ENCODE results near the gene TSEN54.

The TSEN54 gene

DNA sequence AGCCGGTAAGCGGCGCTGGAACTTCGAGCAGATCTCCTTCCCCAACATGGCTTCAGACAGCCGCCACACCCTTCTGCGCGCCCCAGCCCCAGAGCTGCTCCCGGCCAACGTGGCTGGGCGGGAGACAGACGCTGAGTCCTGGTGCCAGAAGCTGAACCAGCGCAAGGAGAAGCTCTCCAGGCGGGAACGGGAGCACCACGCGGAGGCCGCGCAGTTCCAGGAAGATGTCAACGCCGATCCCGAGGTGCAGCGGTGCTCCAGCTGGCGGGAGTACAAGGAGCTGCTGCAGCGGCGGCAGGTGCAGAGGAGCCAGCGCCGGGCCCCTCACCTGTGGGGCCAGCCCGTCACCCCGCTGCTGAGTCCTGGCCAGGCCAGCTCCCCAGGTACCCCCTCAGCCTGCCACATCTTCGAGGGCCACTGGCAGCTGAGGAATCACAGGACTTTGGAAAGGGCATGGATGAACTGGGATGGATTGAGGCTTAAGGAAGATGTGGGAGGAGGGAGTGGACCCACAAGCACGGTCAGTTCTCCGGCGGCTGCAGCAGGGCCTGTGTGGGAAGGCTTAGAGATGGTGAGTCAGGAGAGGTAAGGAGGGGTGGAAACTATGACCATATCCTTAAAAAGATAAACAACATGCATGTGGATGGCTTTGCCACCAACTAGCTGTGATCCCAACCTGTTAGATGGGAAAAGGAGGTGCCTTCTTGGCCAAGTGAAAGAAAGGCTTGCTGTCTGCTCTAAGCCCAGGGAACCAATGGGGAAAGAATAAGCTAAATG is 5.8 kb downstream of the TSEN54 start:
- DNase-seq = no peak

DNA sequence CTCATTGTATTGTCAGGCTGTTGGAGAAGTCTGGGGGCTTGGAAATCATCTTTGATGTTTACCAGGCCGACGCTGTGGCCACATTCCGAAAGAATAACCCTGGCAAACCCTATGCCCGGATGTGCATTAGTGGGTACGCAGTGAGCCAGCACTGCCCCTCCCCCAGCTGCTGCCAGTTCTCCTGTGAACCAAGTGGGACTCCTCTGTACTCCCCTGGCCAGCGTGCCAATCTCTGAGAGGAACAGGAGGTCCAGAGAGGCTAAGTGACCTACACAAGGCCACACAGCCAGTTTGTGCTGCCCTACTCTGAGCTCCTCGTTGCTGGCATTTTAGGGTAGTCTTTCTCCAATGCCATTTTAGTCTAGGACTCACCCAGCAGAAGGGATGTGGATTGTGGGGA is 7.3 kb downstream of the TSEN54 start:
- DNase-seq = no peak

DNA sequence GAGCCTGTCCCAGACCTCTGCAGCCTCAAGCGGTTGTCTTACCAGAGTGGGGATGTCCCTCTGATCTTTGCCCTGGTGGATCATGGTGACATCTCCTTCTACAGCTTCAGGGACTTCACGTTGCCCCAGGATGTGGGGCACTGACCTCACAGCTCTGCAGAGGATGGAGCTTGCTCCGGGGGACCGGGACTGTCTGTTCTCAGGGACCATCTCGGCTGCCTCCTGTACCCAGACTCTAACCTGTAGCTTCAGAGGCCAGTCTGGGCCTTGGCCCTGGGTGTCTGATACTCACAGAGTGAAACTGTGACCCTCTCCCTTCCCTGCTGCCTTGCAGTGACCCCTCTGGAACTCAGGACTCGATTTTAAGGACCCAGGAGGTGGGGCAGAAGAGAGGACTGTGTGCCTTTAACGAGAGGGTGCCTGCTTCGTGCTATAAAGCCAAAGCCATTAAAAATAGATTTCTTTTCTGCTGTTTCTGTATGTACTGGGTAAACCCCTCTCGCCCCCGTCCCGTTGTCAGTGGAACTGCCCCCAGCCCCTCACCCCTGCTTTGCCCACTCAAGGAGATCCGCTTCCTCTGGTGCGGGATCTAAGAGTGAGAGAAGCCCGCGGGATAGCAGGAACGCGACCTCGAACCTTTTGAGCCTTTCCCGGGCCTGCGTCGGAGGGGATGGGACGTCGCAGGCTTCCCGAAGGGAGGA is 8.1 kb downstream of the TSEN54 start:
- DNase-seq = no peak

DNA sequence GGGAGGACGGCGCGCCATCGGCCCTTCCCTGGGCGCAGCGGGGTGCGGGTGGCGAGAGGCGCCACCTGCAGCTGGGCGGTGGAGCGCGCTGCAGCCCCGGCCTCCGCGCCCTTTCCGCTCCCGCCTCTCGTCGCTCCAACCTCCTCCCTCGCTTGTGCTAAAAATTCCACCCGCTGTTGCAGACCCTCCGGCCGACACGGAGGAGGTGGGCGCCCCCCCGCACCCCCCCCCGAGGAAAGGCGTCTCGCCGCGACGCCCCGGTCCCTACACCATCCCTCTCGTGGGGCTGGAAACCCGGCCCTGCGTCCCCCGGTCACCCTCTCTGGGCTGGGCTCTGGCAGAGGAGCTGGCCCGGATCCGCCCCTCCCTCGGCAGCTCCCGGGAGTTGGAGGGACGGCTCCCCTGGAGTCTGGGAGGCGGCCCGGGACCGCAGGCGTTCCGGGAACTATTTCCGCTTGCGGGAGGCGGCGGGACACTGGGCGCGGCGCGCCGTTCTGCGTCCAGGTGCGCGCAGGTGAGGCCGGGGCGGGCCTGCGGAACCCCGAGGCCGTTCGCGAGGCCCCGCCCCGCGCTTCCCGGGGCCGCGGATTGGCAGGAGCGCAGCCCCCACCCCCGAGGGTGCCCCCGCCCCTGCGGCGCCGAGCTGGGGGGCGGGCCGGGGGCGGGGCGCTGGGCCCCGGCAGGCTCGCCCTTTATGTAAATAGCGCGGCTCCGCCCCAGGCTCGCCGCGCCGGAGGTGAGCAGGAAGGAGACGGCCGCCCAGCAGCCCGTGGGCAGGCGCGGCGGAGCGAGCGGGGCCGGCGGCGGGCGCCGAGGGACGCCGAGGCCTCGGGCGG is 8.9 kb downstream of the TSEN54 start, which contains the start of gene LLGL2:
TSS of gene LLGL2 (plus strand) at position 728 of the 836 bp plus-strand sequence. CDS start 17,730 bp downstream, outside the sequence.
- DNase-seq = peak; percentile 78

DNA sequence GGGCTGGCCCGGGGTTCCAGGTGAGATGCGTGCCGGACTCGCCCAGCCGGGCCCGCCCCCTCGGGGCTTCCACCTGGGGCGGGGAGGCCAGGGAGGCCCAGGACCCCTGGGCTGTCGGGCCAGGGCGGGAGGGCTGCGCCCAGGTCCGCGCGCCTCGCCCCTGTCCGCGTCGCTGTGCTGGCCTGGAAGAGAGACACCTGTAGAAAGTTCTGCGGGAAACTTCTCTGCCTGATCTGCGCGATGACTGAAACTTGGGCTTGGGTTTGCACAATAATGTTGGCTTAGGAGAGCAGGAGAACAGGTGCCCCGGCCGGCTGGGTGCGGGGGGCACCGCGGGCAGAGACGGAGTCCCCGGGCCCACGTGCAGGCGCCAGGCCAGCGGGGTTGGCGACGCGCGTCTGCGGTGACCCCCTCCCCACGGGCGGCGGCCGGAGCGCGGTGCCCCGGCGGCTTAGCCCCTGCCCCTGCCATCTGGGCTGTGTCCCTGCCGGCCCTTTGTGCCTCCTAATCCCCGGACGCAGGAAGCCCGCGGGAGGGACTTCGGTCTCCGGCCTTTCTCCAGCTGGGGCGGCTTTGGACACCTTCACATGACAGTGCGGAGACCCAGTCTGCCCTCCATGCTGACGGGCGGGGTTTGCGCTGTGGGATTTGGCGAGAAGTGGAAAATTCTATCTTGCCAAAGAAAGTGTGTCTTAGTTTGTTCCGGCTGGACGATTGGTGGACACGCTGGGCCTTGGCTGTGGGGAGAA is 9.7 kb downstream of the TSEN54 start:
- no peak for DNase-seq

DNA sequence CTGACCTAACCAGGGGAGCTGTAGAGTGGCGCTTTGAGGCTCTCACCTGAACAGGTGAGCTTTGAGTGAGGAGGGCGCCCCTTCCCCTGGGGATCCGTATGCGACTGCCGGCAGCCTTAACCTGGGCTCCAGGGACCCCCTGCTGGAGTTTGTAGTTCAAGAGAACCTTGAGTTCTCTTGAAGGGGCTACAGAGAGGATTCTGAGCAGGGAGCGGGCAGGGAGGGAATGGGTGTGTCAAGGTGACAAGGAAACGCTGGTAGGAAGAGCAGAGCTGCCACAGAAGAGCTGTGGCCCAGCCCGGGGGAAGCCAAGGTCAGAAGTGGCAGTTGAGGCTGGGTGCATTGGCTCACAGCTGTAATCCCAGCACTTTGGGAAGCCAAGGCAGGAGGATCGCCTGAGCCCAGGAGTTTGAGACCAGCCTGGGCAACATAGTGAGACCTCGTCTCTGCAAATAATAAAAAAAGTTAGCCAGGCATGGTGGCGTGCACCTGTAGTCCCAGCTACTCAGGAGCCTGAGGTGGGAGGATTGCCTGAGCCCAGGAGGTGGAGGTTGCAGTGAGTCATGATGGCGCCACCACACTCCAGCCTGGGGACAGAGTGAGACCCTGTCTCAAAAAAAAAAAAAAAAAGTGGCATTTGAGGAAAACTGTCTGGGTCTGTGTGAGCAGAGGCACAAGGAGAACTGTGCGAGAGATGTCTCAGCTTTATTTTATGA is 10.4 kb downstream of the TSEN54 start:
- no peak for DNase-seq

DNA sequence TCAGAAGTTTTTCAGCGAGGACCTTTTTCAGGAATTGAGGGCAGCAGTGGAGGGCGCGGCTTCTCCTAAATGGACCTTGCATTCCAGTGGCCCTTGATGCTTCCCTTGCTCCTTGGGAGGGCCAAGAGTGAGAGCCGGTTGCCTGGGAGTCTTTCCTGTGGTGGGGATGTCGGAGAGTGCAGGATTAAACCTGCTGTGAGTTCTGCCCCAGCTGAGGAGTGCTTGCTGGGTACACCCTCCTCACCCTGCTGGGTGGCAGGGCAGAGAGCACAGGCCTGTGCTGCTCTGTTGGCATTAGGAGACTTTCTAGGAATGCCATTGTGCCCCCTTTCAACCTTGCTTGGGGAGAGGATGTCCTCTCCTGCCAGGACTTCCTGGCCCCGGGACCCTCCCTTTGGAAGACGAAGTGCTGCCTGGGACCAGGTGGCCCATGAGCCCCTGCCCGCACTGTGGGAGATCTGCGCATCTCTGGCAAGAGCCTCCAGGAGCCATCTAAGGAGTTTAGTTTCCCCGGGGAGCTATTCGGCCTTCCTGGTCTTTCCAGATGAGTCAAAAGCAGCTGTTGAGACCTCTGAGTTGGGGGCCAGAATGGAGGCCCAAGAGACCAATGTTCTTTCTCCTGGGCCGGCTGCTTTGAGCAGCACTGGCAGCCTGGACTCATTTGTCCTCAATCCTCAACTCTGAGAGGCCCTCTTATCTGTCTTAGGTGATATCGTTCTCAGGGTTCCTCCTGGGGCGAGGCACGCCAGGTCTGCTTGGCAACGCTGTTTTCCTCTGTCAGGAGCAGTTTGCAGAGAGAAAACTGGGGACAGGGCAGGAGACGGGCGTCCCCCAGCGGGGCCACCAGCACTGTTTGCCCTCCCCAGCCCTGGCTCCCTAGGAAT is 14.8 kb downstream of the TSEN54 start:
- DNase-seq = no peak

DNA sequence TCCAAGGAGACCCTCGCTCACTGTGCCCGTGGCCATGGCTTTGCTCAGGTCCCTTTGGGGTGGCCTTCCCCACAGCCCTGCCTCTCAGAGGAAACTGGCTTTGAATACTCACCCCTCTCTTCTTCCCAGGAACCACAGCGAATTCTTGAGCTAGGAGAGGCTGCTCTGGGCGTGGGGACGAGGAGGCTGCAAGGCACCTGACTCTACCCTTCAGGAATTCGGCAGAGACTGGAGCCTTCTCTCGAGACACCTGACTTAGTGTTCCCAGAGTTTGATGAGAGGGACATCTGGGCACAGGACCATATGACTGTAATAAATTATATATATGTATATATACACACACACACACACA is 15.4 kb downstream of the TSEN54 start:
- no peak for DNase-seq

DNA sequence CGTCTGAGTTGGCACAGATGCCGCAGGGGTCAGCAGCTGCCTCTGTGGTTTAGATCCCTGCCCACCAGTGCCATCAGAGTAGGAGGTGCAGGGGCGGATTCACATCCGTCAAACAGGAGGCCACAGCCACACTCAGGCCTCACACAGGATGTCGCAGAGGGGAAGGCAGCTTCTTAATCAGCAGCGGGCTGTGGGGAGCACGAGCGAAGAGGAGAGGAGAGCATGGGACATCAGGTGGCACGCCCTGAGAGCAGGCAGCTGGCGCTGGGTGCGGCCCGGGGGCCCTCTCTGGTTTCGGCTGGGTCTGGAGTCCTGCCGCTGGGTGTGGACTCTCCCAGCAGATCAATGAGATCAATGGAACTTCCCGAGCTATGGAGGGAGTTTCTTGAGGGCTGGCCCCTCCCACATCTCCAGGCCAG is 18.8 kb downstream of the TSEN54 start:
- peak; percentile 39 for DNase-seq

DNA sequence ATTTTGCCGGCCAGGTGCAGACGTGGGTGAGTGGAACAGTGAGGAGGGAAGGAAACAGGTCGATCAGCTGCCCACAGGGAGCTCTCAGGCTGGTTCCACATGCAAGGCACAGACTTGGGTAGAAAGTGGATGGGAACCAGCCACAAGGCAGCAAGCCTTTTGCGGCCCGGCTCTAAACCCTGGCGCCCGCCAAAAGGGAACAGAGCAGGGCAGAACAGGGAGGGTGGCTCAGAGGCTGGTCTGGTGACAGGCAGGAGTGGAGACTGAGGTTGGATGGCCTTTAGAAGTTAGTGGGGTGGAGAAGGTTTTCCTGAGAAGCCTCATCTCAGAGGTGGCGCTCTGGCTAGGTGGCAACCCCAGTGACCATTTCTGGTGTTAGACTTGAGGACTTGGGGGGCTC is 19.5 kb downstream of the TSEN54 start:
- no peak for DNase-seq

DNA sequence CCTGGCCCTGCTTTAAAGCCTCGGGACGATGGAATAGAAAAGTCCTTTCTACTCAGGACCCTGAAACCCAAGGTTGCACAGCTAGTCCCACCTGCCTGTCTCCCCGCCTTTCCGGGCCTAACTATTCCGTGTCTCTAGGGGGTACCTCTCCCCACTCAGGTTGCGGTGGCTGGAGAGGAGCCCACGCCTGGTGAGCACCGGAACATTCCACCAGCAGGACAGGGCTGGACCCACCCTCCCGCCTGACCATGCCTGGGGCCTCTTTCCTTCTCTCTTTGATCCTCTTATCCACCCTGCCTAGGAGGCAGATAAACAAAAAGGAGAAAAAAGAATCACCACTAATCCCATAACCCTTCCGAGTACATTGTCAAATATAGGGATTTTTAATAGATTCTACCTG is 20.0 kb downstream of the TSEN54 start:
- DNase-seq = no peak

DNA sequence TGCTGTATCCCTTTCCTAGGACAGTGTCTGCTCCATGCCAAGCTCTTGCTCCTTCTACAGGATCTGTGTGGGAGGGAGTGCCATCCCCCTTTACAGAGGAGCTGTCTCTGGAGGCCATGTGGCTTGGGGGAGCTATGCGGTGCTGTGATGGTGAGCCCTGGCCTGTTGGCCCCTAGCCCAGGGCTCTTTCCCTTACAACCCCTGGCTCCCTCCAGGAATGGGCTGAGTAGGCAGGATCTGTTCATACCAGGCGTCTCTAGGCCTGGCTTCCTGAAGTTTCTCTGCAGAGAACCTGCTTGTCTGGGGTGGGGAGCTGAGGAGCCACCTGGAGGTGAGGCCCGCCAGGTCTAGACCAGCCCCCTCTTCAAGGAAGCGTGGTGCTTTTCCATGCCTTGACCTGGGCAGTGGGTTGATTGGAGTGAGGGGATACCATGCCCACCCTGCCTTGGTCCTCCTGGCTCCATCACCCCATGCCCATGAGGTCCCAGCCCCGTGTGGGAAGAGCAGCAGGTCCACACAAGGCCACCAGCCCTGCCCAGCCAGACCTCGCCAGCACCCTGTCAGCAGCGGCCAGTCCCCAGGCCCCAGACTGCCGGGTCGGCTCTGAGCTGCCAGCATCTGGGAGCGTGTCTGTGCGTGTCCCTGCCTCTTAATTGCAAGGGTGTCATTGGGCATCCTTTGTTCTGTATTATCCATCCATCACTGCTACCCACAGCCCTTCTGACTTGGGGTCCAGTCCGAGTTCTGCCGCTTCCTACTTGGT is 23.8 kb downstream of the TSEN54 start:
- no peak for DNase-seq

DNA sequence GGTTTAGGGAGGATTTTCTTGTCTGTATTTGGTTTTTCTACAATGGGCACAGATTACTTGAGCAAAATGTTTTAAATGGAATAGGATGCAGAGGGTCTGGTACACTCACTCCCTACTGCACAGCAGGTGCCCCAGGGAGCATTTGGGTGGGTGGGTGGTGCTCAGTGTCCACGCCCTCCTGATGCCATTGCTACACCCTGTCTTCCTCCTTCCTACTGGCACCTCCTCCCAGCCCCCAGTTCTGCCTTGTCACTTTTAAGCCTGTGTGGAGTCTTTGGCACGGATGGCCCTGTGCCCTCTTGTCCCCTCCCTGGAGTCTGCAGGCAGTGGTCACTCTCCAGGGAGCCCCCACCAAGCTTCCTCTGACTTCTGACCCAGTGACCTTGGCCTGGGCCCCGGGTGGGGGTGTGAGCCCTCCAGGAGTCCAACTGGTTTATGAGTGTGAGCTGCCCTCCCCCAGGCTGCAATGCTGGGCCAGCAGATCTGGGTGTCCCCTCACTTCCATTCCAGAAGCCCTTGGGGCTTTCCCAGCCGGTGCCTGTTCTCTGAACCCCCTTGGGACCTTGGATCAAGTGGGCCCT is 24.7 kb downstream of the TSEN54 start:
- DNase-seq = no peak

DNA sequence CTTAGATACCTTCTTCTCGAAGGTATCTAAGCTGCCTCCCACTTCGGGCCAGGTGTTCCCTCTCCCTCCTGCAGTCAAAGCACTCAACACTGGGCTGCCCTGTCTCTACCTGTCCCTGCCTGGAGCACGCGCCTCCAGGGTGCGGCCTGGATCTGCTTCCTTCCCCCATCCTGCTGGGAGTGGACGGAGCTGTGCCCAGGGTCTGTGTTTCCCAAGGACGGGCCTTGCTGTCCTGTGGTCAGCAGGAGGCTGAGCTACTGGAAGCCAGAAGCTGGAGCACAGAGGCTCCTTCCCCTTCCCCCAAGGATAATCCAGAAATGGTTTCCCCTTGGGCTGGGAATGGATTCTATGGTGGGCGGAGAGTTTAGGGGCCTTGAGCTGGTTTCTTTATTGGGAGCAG is 25.9 kb downstream of the TSEN54 start:
- DNase-seq = no peak

DNA sequence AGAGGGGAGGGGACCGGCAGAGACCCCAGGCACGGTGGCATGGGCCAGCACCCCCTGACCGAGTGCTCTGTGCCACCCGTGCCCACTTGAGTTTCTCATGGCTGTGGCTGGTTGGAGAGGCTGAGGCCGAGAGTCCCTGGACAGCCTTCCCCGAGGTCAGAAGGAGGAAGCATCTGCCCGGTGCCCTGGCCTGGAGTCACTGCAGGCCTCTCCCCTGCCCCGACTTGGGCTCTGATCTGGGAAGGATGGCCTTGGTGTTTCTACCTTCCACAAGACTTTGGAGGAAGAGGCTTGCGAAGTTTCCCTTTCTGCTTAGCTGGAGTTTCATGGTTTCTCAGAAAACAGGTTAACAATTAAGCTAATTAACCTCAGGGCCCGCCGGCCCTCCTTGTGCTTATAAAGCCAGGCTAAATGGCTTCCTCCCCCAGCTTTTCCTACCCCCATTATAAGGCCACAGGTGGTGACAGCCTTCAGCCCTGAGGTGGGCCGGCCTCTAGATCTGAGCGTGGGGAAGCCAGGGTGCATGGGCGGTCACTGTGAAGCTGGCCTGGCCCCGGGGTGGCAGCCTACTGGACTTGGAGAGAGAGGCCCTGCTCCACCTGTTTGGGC is 26.5 kb downstream of the TSEN54 start:
- no peak for DNase-seq

DNA sequence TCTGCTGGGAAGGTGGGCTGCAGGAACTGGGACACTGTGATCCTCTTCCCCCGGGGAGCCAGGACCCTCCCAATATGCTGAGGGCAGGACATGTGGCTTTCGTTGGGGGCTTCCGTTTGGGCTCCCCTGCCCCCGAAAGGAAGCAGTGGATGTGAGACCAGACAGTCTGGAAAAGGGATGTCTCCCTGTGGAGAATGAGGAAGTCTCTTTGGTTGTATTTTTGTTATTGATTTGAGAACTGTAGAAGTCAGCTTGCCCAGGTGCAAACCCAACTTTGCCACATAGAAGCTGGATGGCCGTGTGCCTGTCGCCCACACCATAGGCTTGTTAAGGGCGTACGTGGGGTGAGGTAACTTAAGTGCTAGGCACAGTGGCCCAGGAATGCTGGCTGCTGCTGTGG is 27.9 kb downstream of the TSEN54 start:
- DNase-seq = no peak

DNA sequence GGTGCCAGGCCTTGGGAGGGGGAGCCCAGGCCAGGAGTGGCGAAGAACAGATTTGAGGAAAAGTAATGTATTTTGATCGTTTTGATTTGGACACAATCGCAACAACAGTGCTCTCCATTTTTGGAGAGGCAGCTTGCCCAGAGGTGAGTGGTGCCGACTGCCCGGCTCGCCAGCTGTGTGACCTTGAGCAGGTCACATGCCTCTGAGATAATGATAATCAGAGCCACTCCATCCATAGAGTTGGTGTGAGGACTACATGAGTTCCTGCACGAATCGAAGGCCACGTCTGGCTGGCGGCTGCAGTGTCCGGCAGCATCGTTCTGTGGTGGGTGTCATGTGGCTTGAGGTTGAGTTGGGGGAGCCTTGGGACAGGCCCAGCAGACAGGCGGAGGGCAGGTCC is 29.9 kb downstream of the TSEN54 start:
- DNase-seq = no peak

DNA sequence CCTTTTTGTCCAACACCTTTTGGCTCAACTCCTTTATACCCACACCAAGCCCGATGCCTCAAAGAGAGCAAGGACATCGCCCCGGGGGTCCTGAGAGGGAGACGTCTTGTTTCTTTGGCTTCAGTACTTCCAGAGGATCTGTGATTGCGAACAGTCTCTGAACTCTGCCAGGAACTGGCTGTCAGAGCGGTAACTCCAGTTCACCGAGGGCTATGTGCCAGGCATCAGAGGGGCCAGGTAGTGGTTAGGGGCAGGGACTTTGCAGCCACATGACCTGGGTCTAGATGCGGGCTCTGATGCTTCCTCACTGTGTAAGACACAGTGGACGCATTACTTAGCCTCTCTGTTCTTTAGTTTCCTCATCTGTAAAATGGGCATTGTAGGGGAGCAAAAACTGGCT is 30.8 kb downstream of the TSEN54 start:
- DNase-seq = no peak

DNA sequence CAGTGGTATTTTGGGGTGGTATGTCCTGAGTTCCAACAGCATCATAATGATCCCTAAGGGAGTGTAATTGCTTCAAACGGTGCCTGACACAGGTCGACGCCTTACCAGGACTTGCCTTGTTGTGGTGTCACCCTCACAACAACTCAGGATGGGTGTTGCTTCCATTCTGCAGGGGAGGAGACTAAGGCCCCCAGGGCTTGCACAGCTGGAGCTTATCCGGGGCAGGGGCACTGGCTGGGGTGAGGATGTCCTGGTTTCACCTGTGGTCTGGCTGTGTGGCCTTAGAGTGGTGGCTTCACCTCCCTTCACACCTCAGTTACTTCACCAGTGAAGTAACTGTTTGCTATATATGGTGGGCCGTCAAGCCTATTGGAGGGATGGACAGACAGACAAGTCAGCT is 32.5 kb downstream of the TSEN54 start:
- no peak for DNase-seq
